GM13977 (cell line): ENCODE measurements around the gene P2RY2.

Experiments
- DNase-seq: peaks from one replicate; pipeline ENCODE4 v3.0.0; 2012; ENCODE audit warnings: low spot score
- CTCF ChIP-seq: IDR thresholded peaks from 2 replicates; pipeline ENCODE4 v1.5.1; 2012; ENCODE audit warnings: mild to moderate bottlenecking, control low read depth; ENCODE audit not compliant: insufficient read depth; ENCODE audit errors: extremely low read depth, missing control alignments
- in situ Hi-C: fragments of 300-500 bp; cut with MboI; formaldehyde crosslinking; loops from one replicate; pipeline ENCODE4 v1.12.0; 2022; ENCODE audit warnings: low sequenced_read_pairs, low pct_unique_long_range_greater_than_20kb, mixed read lengths, inconsistent platforms; ENCODE audit not compliant: unreplicated experiment

The P2RY2 gene

DNA sequence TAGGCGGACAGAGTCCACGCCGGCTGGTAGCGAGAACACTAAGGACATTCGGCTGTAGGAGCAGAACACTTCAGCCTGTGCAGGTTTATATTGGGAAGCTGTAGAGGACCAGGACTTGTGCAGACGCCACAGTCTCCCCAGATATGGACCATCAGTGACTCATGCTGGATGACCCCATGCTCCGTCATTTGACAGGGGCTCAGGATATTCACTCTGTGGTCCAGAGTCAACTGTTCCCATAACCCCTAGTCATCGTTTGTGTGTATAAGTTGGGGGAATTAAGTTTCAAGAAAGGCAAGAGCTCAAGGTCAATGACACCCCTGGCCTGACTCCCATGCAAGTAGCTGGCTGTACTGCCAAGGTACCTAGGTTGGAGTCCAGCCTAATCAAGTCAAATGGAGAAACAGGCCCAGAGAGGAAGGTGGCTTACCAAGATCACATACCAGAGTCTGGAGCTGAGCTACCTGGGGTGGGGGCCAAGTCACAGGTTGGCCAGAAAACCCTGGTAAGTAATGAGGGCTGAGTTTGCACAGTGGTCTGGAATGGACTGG is 17.2 kb downstream of the P2RY2 start:
- DNase-seq: no peak
- in situ Hi-C loops: loop anchor here (5.0 kb wide), 1 partner anchor 48 kb away; no protein-coding TSS in a partner anchor
- TF ChIP-seq CTCF: no peak

- in situ Hi-C loops: loop anchor here (5.0 kb wide), 1 partner anchor 49 kb away; no protein-coding TSS in a partner anchor
- no peak for DNase-seq
- TF ChIP-seq CTCF: no peak
Measured at GRCh38 chr11:73236205-73236765, 18.2 kb downstream of the P2RY2 start.

GRCh38 chr11:73236854-73237253 is 18.8 kb downstream of the P2RY2 start:
- peak; percentile 83 for DNase-seq
- TF ChIP-seq CTCF: peak; percentile 81
- in situ Hi-C loops: loop anchor here (5.0 kb wide), 1 partner anchor 50 kb away; no protein-coding TSS in a partner anchor

DNA sequence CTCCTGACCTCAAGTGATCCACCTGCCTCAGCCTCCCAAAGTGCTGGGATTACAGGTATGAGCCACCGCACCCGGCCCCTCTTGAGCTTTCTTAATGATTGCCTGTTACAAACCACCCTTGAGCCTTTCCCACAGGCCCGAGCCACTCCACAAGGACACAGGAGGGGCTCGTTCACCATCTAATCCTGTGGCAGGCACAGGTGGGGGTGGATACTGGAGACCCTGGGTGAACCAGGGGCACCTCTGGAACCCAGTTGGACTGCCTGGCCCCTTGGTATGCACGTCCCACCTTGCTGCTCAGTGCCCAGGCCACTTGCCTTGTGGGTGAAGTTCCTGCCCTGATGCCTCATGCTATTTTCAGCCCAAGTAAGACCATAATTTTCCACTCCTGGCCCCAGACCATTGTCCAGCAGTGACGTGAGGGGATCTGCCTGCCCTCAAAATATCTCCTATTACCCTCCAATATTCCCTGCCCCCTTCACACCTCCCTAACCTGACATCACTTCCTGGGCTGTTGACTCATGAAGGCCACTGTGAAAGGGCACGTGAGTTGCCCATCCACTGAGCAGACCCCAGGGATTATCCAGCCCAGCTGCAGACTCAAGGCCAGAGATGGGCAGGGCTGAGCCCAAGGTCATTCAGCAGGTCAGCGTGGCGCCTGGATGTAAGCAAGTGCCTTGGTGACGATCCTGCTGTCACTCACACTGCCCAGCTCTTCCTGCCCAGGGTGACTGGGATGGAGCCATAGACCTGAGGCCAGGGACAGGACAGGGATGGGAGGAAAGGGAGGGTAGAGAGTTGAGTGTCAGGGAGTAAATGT is 19.6 kb downstream of the P2RY2 start:
- no peak for TF ChIP-seq CTCF
- no peak for DNase-seq
- in situ Hi-C loops: loop anchor here (5.0 kb wide), 1 partner anchor 50 kb away; no protein-coding TSS in a partner anchor

- DNase-seq: no peak
- in situ Hi-C loops: loop anchor here (5.0 kb wide), 1 partner anchor 52 kb away; no protein-coding TSS in a partner anchor
- TF ChIP-seq CTCF: no peak
Measured at GRCh38 chr11:73239111-73239521, 21.0 kb downstream of the P2RY2 start.

DNA sequence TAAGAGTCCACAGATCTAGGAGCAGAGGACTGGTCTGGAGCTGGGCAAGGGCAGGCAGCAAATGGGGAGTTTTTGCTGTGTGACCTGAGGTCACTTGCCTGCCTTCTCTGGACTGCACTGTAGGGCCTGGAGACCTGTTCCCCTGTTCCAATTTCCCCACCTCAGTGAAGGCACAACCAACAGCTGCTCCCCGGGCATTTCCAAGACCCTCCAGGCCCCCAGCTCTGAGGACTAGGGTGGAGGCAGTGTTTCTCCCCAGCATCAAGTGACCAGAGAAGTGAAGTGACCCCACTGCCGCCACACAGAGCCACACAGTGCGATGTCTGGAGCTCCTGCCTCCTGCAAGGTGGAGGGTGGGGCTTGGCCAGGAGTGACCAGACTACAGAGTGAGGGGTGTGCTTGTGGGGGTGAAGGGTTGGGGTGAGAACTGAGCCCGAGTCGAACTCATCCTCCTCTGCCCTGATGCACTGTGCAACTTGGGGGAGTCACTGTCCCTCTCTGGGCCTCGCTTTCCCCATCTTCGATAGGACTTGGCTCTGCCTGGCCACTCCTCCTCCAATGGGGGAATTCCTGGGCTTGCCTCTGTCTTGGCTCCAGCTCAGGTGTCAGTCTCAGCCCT is 21.6 kb downstream of the P2RY2 start:
- TF ChIP-seq CTCF: no peak
- in situ Hi-C loops: loop anchor here (5.0 kb wide), 1 partner anchor 52 kb away; no protein-coding TSS in a partner anchor
- DNase-seq: no peak
